Vagina (tissue), 2 donors: ENCODE measurements around the gene LHCGR.

Experiments used
- POLR2A ChIP-seq, 2 donors: fragments of 450-650 bp; IDR thresholded peaks; one replicate each; pipeline ENCODE4 v1.6.1; 2017; ENCODE audit warnings: antibody characterized with exemption in 2 of 2, mild to moderate bottlenecking in 2 of 2, moderate library complexity in 2 of 2
- POLR2AphosphoS5 ChIP-seq, 2 donors: sonication (generic); formaldehyde crosslinking; IDR thresholded peaks; one replicate each; pipeline ENCODE4 v1.9.0; 2017; ENCODE audit warnings: antibody characterized with exemption in 2 of 2, mild to moderate bottlenecking in 2 of 2, low read depth in 1 of 2; ENCODE audit not compliant: insufficient read depth in 1 of 2
- TF ChIP-seq, protein P1 (sequence below), 3 experiments: fragments of 450-650 bp in 2 of 3; fragments of 200-600 bp in 1 of 3; sonication (generic) in 1 of 3; IDR thresholded peaks; one replicate each; pipeline ENCODE4 v1.5.1; 2017 to 2019; ENCODE audit warnings: antibody characterized with exemption in 3 of 3, mild to moderate bottlenecking in 2 of 3, moderate library complexity in 2 of 3

GRCh38 chr2:48779019-48779716 lies 23.6 kb upstream of the LHCGR start:
- TF ChIP-seq, protein P1, sequence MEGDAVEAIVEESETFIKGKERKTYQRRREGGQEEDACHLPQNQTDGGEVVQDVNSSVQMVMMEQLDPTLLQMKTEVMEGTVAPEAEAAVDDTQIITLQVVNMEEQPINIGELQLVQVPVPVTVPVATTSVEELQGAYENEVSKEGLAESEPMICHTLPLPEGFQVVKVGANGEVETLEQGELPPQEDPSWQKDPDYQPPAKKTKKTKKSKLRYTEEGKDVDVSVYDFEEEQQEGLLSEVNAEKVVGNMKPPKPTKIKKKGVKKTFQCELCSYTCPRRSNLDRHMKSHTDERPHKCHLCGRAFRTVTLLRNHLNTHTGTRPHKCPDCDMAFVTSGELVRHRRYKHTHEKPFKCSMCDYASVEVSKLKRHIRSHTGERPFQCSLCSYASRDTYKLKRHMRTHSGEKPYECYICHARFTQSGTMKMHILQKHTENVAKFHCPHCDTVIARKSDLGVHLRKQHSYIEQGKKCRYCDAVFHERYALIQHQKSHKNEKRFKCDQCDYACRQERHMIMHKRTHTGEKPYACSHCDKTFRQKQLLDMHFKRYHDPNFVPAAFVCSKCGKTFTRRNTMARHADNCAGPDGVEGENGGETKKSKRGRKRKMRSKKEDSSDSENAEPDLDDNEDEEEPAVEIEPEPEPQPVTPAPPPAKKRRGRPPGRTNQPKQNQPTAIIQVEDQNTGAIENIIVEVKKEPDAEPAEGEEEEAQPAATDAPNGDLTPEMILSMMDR (IDR thresholded peaks at IDR 0.05): no peak
- TF ChIP-seq POLR2A (IDR thresholded peaks at IDR 0.05): no peak
- no peak for TF ChIP-seq POLR2AphosphoS5 (IDR thresholded peaks at IDR 0.05; ENCODE audit: insufficient read depth in 1 of 2, low read depth in 1 of 2)
